Heart right ventricle (tissue), 16 donors: ENCODE data around the gene EEFSEC. TPM values are rescaled to one million over a fixed set of nuclear protein-coding genes. Genes with fewer than 3 reads are reported as not detected.

Experiments
- ATAC-seq, 8 donors: fragments of 200-7000 bp; cut with Tn5 transposase; one replicate each; pipeline ENCODE4 v1.9.1; 2020; ENCODE audit warnings: mild to moderate bottlenecking in 8 of 8, moderate library complexity in 8 of 8, moderate number of reproducible peaks in 1 of 8
- DNase-seq, 2 donors: peaks; one replicate each; pipeline ENCODE4 v3.0.0-alpha.2; 2020
- H3K27ac ChIP-seq, 10 donors: fragments of 200-600 bp; sonication (generic) in 2 of 10; one replicate each; pipeline versions ENCODE4 v1.5.0 to v1.8.0; 2020 to 2022; ENCODE audit warnings: mild to moderate bottlenecking in 3 of 10
- H3K27me3 ChIP-seq, 7 donors: fragments of 200-600 bp; one replicate each; pipeline ENCODE4 v1.8.0; 2021 to 2022; ENCODE audit warnings: mild to moderate bottlenecking in 2 of 7
- H3K36me3 ChIP-seq, 9 donors: fragments of 200-600 bp; sonication (generic) in 1 of 9; one replicate each; pipeline versions ENCODE4 v1.5.0 to v1.8.0; 2020 to 2022; ENCODE audit warnings: mild to moderate bottlenecking in 2 of 9
- H3K4me1 ChIP-seq, 9 donors: fragments of 200-600 bp; sonication (generic) in 1 of 9; one replicate each; pipeline versions ENCODE4 v1.5.0 to v1.8.0; 2020 to 2022; ENCODE audit warnings: mild to moderate bottlenecking in 4 of 9
- H3K4me3 ChIP-seq, 10 donors: fragments of 200-600 bp; sonication (generic) in 2 of 10; one replicate each; pipeline versions ENCODE4 v1.5.0 to v1.8.0; 2020 to 2022; ENCODE audit warnings: mild to moderate bottlenecking in 7 of 10, moderate library complexity in 2 of 10
- H3K9me3 ChIP-seq, 11 donors: fragments of 200-600 bp in 10 of 11; sonication (generic) in 2 of 11; one replicate each; pipeline versions ENCODE4 v1.5.0 to v1.8.0; 2013 to 2022; ENCODE audit warnings: mild to moderate bottlenecking in 2 of 11, control low read depth in 1 of 11, moderate library complexity in 1 of 11
- CTCF ChIP-seq, 9 donors: fragments of 200-600 bp; sonication (generic) in 2 of 9; IDR thresholded peaks; one replicate each; pipeline versions ENCODE4 v1.5.0 to v1.8.0; 2021 to 2022; ENCODE audit warnings: antibody characterized with exemption in 9 of 9, mild to moderate bottlenecking in 5 of 9, moderate library complexity in 1 of 9
- WGBS, 2 donors: extraction: QIAGEN DNeasy Blood & Tissue Kit; methylation state at CpG; one replicate each; pipeline ENCODE4 v1.1.7; 2013; ENCODE audit warnings: inconsistent platforms in 1 of 2; 5-methylcytosine and 5-hydroxymethylcytosine counted together
- intact Hi-C, 10 donors: fragments of 100-400 bp; cut with DNase I; formaldehyde crosslinking; loops; one replicate each; pipeline versions ENCODE4 v1.11.1 to v1.14.2; 2022
- polyA plus RNA-seq, 2 donors: library from polyadenylated mRNA; stranded (reverse); fragments of 200-250 nt; gene quantifications; one replicate each; pipeline ENCODE4 v1.2.3, GENCODE V29; 2013
- total RNA-seq, 10 donors: library from RNA; stranded (reverse); fragmentation: NEBNext Ultra II Directional in 3 of 10; extraction: Animal tissue kit (Norgen Biotek cat#: 25700) in 3 of 10; gene quantifications; one replicate each; pipeline versions ENCODE4 v1.2.1 to v1.2.4, GENCODE V29; 2021 to 2023
- donor health status: Arrhythmogenic right ventricular cardiomyopathy.
- donor health status: ischemic (EF 13 %, LVEDD 7.1; RV severe dilation, severe dysfunction).
- donor health status: healthy with polysubstance abuse.
- donor health status: DM: no; HTN: yes; CAD: no.
- donor health status: DM: no; HTN: no; CAD: no.
- donor health status: ischemic (EF 25% LVEDD 6.9; RV normal size, moderate dysfunction).
- donor health status: ischemic (EF 25% LVEDD 5.7; RV mildly dilated, moderate dysfunction).
- donor health status: healthy.
- donor health status: DM: yes; HTN: yes; CAD: no.
- donor health status: Ischemic cardiomyopathy.
- donor health status: ischemic (EF 35%, LVEDD 5.7; RV mildly dilated, moderate dysfunction).
- donor health status: nonischemic (EF 11% LVEDD 7.7; RV severe dilation, severe dysfunction).
- donor health status: DM: yes; HTN: yes; CAD: no.
- donor health status: PGD.
- donor health status: ischemic (EF 29% LVEDD 5.4; RV normal size, mild dysfunction).
- donor health status: nonischemic (EF 23%, LVEDD 6.1; RV moderate dilation, normal function).

EEFSEC gene
- total and polyA plus RNA-seq, 12 donors, result 16.5 to 29.5 (median 25.0) TPM

GRCh38 chr3:128173200-128173599, 19.9 kb downstream of the EEFSEC start:
- intact Hi-C loops, result loop anchor here (5.0 to 10.0 kb wide), 8 partner anchors 142 to 434 kb away; partner anchors contain the start of gene GATA2 (in 3 of the 10)
- H3K9me3 ChIP-seq, result no peaks in the 10 kb centered on the region
- H3K4me3 ChIP-seq, result no peak overlapping the region
- no peak for ATAC-seq
- H3K36me3 ChIP-seq, result no peaks in the 10 kb centered on the region
- peaks cover 11 to 85% (median 61%) of the 10 kb centered on the region in 9 donors for H3K4me1 ChIP-seq
- no peak for DNase-seq
- no peak for TF ChIP-seq CTCF (IDR thresholded peaks at IDR 0.05)
- peak overlapping the region in 4 of 10 donors; percentile 20 to 64 (median 45) for H3K27ac ChIP-seq
- H3K27me3 ChIP-seq, result no peaks in the 10 kb centered on the region
- 76 to 85% methylated on average over 8 of the region's 8 CpGs for WGBS, 2 donors

GRCh38 chr3:128173849-128174248, 20.6 kb downstream of the EEFSEC start:
- 39 to 67% methylated on average over 7 of the region's 7 CpGs for WGBS, 2 donors
- ATAC-seq, result peak; percentile 35 to 85 (median 72)
- peak in 3 of 9 donors; percentile 21 to 36 (median 23) for TF ChIP-seq CTCF (IDR thresholded peaks at IDR 0.05)
- H3K27ac ChIP-seq, result peak overlapping the region in 7 of 10 donors; percentile 18 to 64 (median 38)
- no peaks in the 10 kb centered on the region for H3K36me3 ChIP-seq
- H3K27me3 ChIP-seq, result no peaks in the 10 kb centered on the region
- intact Hi-C loops, result loop anchor here (5.0 to 10.0 kb wide), 8 partner anchors 141 to 433 kb away; partner anchors contain the start of gene GATA2 (in 3 of the 10)
- peaks cover 9 to 81% (median 59%) of the 10 kb centered on the region in 9 donors for H3K4me1 ChIP-seq
- no peaks in the 10 kb centered on the region for H3K9me3 ChIP-seq
- no peak overlapping the region for H3K4me3 ChIP-seq
- DNase-seq, result peak in 1 of 2 donors; percentile 31

GRCh38 chr3:128174675-128175590, 21.7 kb downstream of the EEFSEC start:
- H3K27ac ChIP-seq, result peak overlapping the region in 5 of 10 donors; percentile 20 to 64 (median 45)
- H3K27me3 ChIP-seq, result no peaks in the 10 kb centered on the region
- intact Hi-C loops, result loop anchor here (5.0 to 10.0 kb wide), 8 partner anchors 140 to 432 kb away; partner anchors contain the start of gene GATA2 (in 3 of the 10)
- no peak for TF ChIP-seq CTCF (IDR thresholded peaks at IDR 0.05)
- DNase-seq (no peak), ATAC-seq (peak in 1 of 8 donors; percentile 25)
- H3K4me1 ChIP-seq, result peaks cover 9 to 81% (median 54%) of the 10 kb centered on the region in 9 donors
- H3K36me3 ChIP-seq, result no peaks in the 10 kb centered on the region
- H3K9me3 ChIP-seq, result no peaks in the 10 kb centered on the region
- 74 to 81% methylated on average over 9 of the region's 9 CpGs for WGBS, 2 donors
- H3K4me3 ChIP-seq, result no peak overlapping the region

- intact Hi-C loops, result loop anchor here in 8 of 10 donors (10.0 kb wide), 5 partner anchors 139 to 429 kb away; partner anchors contain the start of gene GATA2 (in 3 of the 8)
- no peak for DNase-seq
- Histone ChIP-seq H3K4me3 (no peak overlapping the region), H3K9me3 (no peaks in the 10 kb centered on the region), H3K27me3 (no peaks in the 10 kb centered on the region), H3K36me3 (no peaks in the 10 kb centered on the region), H3K4me1 (peaks cover 9 to 82% (median 54%) of the 10 kb centered on the region in 9 donors), H3K27ac (peak overlapping the region in 3 of 10 donors; percentile 19 to 64 (median 45))
- 95% methylated on average over 5 of the region's 5 CpGs for WGBS, 2 donors
- ATAC-seq, result no peak
- no peak for TF ChIP-seq CTCF (IDR thresholded peaks at IDR 0.05)
Observed at GRCh38 chr3:128175768-128176167, 22.5 kb downstream of the EEFSEC start.
